Ishikawa (cell line): Measurements from ENCODE around the gene ACSS1.

ENCODE experiments used
- CEBPB ChIP-seq: IDR thresholded peaks from 2 replicates; pipeline ENCODE4 v1.6.1; 2012
- EGR1 ChIP-seq: IDR thresholded peaks from 2 replicates; pipeline ENCODE4 v1.6.1; 2012
- EP300 ChIP-seq: IDR thresholded peaks from 2 replicates; pipeline ENCODE4 v1.6.1; 2012; ENCODE audit warnings: borderline replicate concordance
- FOXM1 ChIP-seq: IDR thresholded peaks from 2 replicates; pipeline ENCODE4 v1.6.1; 2012; ENCODE audit warnings: low read depth, borderline replicate concordance
- MAX ChIP-seq: IDR thresholded peaks from 2 replicates; pipeline ENCODE4 v1.6.1; 2012
- NFIC ChIP-seq: IDR thresholded peaks from 2 replicates; pipeline ENCODE4 v1.6.1; 2012
- RAD21 ChIP-seq: IDR thresholded peaks from 2 replicates; pipeline ENCODE4 v1.6.1; 2012; ENCODE audit warnings: low read depth
- REST ChIP-seq: IDR thresholded peaks from 2 replicates; pipeline ENCODE4 v1.6.1; 2012; ENCODE audit warnings: low read depth, mild to moderate bottlenecking
- TAF1 ChIP-seq: IDR thresholded peaks from 2 replicates; pipeline ENCODE4 v1.6.1; 2012; ENCODE audit warnings: low read depth, mild to moderate bottlenecking
- TCF12 ChIP-seq: IDR thresholded peaks from 2 replicates; pipeline ENCODE4 v1.6.1; 2012; ENCODE audit warnings: low read depth
- TEAD4 ChIP-seq: IDR thresholded peaks from 2 replicates; pipeline ENCODE4 v1.6.1; 2012
- YY1 ChIP-seq: IDR thresholded peaks from 2 replicates; pipeline ENCODE4 v1.6.1; 2012; ENCODE audit warnings: low read depth
- ZBTB7A ChIP-seq: IDR thresholded peaks from 2 replicates; pipeline ENCODE4 v1.6.1; 2012; ENCODE audit warnings: low read depth
- TF ChIP-seq, protein P1 (sequence below): IDR thresholded peaks from 2 replicates; pipeline ENCODE4 v1.6.1; 2012

- TF ChIP-seq TAF1, result no peak
- TF ChIP-seq MAX, result no peak
- TF ChIP-seq, protein P1, sequence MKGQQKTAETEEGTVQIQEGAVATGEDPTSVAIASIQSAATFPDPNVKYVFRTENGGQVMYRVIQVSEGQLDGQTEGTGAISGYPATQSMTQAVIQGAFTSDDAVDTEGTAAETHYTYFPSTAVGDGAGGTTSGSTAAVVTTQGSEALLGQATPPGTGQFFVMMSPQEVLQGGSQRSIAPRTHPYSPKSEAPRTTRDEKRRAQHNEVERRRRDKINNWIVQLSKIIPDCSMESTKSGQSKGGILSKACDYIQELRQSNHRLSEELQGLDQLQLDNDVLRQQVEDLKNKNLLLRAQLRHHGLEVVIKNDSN, result no peak
- no peak for TF ChIP-seq EGR1
- TF ChIP-seq CEBPB, result no peak
- TF ChIP-seq NFIC, result no peak
- TF ChIP-seq EP300, result no peak
- TF ChIP-seq TCF12, result no peak
- TF ChIP-seq ZBTB7A, result no peak
- no peak for TF ChIP-seq RAD21
- TF ChIP-seq TEAD4, result no peak
- no peak for TF ChIP-seq YY1
- TF ChIP-seq REST, result no peak
- TF ChIP-seq FOXM1, result no peak
Observed at GRCh38 chr20:24959591-24960301, 98.2 kb downstream of the ACSS1 start.
